DMS 273 (cell line): ENCODE measurements around the gene PA2G4.
"Not testable (repeated sequence)": the region's sequence is repeated elsewhere in the genome, so short reads cannot be mapped to it uniquely, and the experiment has no call there.

Experiments
- DNase-seq: peaks from one replicate; lab custom pipeline; 2025; ENCODE audit not compliant: unreplicated experiment; lab: John Stamatoyannopoulos, UW

PA2G4 gene

DNA sequence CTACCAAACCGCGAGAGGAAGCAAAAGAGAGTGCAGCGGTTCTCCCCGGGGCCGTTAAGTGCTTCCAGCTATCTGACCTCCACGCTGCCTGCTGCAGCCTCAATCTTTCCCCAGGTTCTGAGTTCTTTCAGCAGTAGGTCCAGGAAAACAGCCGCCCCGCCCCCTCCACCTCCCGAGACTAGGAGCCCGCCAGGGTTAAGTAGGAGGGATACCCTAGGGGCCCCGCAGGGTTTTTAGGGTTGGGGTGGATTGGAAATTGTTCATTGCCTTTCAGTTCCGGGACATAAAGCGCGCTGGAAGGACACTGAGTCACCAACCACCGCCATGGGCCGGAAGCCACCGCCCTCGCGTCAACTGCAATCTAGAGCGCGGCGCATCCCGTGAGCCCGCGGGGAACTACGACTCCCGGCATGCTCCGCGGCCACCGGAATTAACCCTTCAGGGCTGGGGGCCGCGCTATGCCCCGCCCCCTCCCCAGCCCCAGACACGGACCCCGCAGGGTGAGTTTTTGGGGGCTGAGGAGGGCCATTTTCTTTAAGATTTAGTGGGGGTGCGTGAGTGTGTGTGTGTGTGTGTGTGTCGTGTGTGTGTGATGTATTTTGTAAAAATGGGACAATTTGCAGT is 47.9 kb downstream of the PA2G4 start, which contains the start of gene MYL6B:
Gene MYL6B (plus strand): TSS at position 456 of the 624 bp plus-strand sequence. CDS start 1,332 bp downstream, outside the sequence.
- peak; percentile 93 for DNase-seq

DNA sequence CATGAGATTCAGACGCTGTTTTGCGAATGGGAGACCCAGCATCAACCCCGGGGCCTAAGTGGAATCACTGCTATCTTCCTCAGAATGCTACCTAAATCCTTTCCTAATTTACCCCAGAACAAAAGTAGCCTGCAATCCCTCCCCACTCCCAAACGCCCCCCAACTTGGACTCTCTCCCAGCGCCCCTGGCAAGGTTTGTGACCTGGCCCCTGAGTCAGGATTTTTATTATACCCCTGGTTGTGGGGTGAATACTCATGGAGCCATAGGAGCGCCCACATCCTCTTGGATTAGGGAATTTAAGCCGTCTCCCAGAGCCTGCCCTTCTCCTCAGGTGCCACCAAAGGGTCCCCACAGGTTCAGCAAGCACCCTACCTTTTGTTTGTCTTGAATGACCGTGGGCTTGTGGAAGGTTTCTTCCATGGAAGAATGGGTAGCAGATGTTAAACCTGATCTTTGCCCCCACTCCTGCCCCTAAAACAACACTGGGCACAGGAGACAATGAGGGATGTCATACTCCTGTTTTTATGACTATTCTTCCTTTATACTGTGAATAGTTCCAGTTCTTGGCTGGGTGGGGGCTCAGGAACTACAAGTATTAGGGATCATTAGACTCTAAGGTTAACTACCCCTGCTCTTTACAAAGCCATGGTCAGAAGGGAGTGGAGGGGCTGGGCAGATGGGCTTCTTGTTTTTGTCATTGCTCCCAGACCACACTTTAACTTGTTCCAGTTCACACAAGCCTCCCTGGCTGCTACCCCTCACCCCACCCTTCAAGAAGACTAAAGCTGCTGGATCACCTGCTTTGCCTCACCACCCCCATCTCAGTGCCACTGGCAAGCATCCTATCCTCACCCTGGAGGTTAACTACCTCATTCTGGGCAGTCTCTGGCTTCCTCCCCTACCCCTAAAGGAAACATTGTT is 48.7 kb downstream of the PA2G4 start:
- DNase-seq = no peak

DNA sequence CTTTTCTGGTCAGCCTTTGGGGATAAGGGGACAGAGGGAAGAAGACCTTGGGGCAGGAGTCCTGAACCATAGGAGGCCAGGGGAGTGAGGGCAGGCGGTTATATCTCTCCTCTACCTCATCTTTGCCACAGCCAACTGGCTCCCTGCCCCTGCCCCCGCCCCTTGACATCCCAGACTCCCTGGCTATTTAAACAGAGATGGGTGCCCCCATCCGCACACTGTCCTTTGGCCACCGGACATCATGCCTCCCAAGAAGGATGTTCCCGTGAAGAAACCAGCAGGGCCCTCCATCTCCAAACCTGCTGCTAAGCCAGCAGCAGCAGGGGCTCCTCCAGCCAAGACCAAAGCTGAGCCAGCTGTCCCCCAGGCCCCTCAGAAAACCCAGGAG is 49.3 kb downstream of the PA2G4 start:
- DNase-seq = no peak

DNA sequence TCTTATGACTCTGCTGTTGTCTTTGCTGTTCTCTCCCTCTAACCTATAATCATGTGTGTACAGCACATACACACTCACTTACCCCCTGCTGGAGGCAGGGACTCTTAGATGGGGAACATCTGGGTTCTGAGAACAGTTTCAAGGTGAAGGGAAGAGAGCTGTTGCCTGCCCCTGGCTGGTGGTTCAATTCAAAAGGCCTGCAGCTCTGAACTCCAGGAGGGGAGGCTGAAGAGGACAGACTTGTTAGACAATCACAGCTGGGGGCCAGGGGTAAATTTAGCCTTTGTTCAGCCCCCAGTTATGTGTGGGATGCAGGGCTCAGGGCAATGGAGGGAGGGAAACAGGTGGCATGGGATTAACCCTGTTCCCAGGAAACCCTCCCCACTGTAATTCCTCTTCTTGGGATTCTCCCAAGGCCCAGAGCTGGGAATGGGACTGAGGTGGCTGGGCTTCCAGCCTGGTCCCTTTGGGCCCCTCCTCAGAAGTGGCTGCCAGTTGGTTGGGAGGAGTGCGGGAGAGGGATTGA is 50.0 kb downstream of the PA2G4 start:
- DNase-seq = peak; percentile 65

DNA sequence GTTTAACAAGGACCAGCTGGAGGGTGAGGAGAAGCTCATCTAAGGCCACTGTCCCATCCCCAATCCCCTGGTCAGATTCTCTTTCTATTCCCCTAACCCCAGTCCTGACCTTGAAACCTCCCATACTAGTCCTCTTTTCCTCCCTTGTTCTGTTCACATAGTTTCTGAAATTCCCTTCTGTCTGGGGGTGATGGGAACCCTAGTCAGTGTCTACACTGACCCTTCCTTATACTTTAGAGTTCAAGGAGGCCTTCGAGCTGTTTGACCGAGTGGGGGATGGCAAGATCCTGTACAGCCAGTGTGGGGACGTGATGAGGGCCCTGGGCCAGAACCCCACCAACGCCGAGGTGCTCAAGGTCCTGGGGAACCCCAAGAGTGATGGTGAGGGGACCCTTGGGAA is 50.5 kb downstream of the PA2G4 start:
- DNase-seq = no peak

DNA sequence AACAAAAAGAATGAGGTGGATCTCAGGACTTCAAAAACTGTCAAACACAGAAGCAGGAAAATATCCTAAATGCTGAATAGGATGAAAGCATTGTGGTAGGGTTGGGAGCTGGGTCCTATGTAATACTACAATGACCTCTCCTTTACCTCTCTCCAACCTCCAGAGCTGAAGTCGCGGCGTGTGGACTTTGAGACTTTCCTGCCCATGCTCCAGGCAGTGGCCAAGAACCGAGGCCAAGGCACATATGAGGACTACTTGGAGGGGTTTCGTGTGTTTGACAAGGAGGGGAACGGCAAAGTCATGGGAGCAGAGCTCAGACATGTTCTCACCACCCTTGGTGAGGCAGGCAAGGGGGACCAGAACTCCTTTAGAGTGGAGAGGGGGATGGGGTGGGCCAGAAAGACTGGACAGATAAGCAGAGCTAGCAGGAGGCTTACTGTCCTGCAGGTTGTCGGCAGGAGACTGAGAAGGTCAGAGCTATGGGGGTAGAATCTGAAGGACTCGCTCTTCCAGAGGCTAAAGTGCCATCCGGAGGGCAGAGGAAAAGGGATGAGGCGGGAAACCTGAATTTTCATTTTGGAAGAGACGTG is 51.0 kb downstream of the PA2G4 start:
- DNase-seq = no peak

DNA sequence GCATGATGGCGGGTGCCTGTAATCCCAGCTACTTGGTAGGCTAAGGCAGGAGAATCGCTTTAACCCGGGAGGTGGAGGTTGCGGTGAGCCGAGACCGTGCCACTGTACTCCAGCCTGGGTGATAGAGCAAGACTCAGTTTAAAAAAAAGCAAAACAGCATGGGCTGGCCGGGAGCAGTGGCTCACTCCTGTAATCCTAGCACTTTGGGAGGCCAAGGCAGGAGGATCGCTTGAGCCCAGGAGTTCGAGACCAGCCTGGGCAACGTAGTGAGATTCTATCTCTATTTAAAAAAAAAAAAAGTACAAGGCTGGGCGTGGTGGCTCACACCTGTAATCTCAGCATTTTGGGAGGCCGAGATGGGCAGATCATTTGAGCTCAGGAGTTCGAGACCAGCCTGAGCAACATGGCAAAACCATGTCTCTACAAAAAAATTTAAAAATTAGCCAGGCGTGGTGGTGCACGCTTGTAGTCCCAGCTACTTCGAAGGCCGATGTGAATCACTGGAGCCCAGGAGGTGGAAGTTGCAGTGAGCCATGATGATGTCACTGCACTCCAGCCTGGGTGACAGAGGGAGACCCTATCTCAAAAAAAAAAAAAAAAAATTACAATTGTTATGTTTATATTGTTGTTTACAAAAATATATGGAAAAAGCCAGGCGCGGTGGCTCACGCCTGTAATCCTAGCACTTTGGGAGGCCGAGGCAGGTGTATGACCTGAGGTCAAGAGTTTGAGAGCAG is 52.3 kb downstream of the PA2G4 start:
- not testable (repeated sequence) for DNase-seq

DNA sequence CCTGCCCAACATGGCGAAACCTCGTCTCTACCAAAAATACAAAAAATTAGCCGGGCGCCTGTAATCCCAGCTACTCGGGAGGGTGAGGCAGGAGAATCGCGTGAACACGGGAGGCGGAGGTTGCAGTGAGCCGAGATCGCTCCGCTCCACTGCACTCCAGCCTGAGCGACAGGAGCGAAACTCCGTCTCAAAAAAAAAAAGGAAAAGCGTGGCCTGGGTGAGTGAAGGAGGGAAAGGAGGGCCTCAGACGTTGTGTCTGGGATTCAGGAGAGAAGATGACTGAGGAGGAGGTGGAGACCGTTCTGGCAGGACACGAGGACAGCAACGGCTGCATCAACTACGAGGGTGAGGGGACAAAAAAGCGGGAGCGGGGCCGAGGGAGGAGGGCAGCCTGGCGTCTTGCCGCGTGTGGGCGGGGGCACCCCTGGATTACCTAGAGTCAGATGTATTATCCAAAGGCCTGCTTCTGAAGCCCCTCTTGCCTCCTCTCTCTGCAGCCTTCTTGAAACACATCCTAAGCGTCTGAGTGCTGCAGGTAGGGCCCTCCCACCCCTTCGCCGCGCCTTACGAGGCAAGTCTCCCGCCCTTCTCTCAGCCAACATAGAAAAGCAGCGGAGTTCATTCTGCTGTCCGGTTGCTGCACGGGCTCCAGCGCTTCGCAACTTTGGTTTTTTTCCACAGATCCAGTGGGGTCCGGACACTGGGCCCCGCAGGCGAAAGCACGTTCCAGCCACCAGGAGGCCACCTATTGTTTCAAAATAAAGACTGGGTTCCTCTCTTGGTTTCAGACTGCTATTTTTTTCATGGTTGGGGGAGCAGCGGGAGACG is 53.1 kb downstream of the PA2G4 start:
- peak; percentile 87 for DNase-seq

DNA sequence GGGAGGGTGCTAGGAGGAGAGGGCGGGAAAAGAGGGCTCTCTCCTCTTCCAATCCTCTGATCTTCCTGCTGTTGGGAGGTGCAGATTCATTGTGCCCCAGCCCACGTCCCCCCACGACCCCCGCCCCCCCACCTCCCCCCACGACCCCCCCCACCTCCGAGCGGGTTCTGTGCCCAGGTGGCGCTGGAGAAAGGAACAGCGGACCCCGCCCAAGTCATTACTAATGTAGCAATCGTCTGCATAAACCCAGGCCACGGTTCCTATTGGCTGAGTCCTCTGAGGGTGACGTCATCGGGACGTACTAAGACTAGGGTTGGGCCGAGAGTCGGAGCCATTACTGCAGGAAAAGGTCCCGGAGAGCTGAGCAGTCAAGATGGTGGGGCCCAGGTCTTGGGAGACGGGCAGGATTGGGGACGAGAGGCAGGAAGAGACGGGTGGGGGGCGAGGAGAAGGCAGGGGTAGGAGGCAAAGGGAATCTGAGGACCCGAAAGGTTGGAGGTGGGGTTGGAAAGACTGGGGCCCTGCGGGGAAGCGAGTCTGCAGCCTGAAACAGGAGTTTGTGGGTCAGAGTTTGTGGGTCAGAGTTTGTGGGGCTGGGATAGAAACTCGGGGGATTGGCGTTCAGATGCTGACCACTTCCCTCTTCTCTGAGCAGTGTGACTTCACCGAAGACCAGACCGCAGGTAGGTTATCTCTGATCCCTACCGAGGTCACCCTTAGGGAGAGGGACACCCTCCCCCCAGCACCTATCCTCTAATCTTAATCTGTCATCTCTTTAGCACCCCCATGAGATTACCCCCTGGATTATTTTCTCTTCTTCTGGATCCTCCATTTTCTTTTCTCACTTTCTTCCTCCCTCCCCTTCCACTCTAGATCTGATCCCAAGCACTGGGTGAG is 53.9 kb downstream of the PA2G4 start, which contains the start of gene MYL6:
Gene MYL6 (plus strand): TSS at position 331 of the 897 bp plus-strand sequence. CDS start 43 bp downstream, at position 374.
- peak; percentile 98 for DNase-seq

DNA sequence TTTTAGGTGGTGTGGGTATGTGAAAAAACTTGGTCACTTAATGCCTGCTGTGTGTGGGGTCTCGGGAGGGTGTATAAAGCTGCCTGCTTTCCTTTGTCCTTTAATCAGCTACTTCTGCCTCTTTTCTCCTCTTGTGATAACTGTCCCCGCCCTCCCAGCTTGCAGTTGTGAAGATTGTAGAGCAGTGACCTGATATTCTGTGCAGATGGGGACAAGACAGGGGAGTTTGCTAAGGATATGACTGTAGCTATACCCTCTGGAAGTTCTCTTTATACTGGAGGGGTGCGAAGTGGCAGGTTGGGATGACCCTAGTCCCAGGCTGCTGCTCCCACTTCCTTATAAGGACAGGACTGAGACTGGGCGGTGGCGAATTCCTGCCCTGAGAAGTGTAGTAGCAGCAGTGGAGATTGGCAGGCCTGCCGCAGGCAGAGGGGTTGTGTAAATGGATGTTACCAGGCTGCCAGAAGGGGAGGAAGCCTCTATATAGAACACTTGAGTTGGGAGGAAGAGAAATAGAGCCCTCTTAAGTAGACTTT is 54.6 kb downstream of the PA2G4 start:
- peak; percentile 80 for DNase-seq

DNA sequence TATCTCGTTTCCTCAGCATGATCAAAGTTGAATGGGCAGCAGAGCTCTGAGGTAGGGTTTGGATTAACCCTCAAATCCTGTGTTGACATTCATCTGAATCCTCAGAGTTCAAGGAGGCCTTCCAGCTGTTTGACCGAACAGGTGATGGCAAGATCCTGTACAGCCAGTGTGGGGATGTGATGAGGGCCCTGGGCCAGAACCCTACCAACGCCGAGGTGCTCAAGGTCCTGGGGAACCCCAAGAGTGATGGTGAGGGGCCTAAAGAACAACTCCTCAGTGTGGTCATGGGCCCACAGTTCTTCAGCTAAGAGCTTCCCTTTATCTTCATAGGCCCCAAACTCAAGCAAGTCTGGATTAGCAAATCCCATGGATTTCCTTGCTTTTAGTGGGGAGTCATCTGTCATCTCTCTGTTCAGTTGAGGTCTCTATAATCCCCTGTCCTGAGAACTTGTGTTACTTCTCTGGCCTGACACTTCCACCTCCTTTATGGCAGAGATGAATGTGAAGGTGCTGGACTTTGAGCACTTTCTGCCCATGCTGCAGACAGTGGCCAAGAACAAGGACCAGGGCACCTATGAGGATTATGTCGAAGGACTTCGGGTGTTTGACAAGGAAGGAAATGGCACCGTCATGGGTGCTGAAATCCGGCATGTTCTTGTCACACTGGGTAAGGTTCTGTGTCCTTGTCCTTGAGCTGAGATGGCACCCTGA is 55.3 kb downstream of the PA2G4 start:
- no peak for DNase-seq

DNA sequence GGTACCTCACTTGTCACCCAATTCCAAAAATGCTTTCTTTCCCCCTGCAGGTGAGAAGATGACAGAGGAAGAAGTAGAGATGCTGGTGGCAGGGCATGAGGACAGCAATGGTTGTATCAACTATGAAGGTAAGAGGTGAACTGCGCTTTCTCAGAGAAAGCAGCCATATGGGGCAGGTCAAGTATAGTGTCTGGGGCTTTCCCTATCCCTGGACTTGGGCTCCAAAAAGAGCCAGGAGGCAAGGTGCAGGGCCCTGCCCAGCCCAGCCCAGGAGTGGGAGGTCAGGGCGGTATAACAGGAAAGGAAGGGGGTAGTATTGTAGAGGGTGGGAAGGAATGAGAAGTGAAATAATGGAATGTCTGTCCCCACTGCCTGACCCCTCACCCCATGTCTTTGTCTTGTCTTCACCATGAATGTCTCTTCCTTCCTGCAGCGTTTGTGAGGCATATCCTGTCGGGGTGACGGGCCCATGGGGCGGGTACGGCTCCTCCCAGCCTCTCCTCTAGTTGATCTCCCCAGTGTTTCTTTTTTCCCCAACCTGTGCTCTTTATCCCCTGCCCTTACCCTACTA is 55.9 kb downstream of the PA2G4 start:
- DNase-seq = no peak

DNA sequence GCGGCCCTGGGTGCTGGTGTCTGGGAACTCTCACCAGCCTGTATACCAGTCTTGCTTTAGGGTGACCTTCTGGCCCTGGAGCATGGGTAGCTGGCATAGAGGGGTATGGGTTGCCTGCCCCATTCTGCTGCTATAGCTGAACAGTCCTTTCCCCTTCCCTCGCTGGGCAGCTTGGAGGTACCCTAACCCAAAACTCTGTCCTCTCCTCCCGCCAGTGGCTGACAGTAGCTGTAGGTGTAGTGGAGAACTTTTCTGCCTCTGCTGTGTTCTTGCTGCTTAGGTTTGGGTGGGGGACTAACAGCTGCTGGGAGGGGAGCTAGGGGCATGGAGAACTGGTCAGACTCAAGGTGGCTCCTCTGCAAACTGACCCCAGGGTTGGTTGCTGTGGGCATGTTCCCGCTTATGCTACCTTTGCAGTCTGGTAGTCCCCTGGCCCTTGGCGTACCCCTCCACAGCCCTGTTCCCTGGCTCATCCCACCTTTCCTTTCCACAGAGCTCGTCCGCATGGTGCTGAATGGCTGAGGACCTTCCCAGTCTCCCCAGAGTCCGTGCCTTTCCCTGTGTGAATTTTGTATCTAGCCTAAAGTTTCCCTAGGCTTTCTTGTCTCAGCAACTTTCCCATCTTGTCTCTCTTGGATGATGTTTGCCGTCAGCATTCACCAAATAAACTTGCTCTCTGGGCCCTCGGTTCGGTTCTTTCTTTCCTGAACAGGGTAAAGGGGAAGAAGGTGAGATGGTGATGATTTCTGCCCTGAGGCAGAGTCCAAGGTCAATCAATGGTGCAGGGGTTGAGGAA is 56.7 kb downstream of the PA2G4 start:
- no peak for DNase-seq

DNA sequence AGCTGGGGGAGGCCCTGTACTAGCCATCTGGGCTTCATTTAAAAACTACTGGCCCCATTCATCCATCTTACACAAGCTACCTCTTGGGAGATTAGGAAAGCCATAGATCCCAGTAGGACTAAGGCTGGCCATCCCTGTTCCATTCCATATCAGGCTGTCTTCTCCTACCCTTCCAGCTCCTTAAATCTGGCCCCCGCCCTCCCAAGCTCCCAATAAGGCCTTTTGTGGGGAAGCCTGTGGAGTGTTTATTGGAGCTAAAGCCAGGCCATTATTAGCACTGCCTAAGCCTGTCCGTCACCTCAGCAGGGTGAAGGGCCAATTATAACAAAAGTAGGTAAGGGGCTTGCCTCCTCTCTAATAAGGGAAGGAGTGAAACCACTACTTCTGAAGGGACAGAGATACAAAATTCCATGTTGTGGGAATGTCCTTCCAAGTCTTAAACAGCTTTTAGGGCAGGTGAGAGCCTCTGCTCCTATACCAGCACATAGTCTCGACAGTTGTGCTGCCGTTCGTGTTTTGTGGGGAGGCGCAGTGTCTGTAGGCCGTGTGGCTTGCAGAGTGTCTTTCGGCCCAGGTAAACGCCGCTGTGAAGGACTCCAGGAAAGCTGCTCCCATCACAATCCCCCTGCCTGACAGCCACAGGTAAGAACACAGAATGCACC is 57.5 kb downstream of the PA2G4 start:
- DNase-seq = no peak

DNA sequence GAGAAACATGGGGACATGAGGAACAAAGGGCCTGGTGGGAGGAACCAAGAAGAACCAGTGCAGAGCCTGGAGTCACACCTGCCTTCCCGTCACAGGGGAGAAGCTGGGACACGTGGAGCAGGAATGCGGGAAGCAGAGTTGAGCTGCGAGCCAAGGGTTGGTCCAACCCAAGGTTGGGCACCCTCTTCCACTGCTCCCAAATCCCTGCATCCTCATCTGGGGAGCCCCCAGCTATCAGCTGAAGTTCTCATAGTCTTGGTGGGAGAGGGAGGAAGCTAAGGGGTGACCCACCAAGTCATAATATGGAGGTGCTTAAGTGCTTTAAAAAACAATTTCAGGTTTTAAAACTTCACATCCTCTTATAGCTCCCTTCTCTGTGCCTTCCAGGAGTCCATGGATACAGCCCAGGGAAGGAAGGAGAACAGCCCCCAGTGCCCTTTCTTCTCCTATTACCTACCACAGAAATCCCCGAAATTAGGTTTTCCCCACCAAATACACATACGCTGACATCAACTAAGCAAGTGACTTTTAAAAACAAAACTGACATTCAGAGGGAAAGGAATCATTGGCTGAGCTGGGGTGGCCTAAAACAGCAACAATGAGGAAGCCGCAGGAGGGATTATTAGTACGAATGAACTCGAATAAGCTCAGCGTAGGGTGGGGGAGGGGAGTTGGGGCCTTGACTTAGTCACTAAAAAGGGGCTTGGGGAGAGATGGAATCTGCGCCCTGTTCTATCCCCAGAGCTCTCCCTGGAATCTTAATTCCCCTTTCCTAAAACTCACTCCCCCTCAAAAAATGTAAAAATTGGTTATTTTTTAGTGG is 58.3 kb downstream of the PA2G4 start:
- DNase-seq = peak; percentile 16
